Activated CD4-positive, alpha-beta T cell treated with anti-CD3 and anti-CD28 coated beads for 4 hours (primary cell): ENCODE results near the gene FTO.

ENCODE experiments used
- DNase-seq, 2 donors: peaks; one replicate each; pipeline ENCODE4 v3.0.0-alpha.2; 2020

The FTO gene

GRCh38 chr16:53974484-53975080, 270.6 kb downstream of the FTO start:
- no peak for DNase-seq

GRCh38 chr16:53980675-53981074, 276.7 kb downstream of the FTO start:
- no peak for DNase-seq

GRCh38 chr16:53982631-53983042, 278.7 kb downstream of the FTO start:
- DNase-seq = no peak

- DNase-seq = no peak
These were observed 281.0 kb downstream of the FTO start for GRCh38 chr16:53984936-53985335.

GRCh38 chr16:53985861-53986260, 281.9 kb downstream of the FTO start:
- DNase-seq = no peak

- no peak for DNase-seq
These were observed 282.8 kb downstream of the FTO start for GRCh38 chr16:53986793-53987192.

- DNase-seq = no peak
These were observed 284.2 kb downstream of the FTO start for GRCh38 chr16:53988136-53988535.

GRCh38 chr16:53989597-53989996, 285.6 kb downstream of the FTO start:
- DNase-seq = no peak

- DNase-seq = no peak
These were observed 287.9 kb downstream of the FTO start for GRCh38 chr16:53991754-53992378.

GRCh38 chr16:53995378-53995777, 291.4 kb downstream of the FTO start:
- no peak for DNase-seq

GRCh38 chr16:53996961-53997360, 293.0 kb downstream of the FTO start:
- DNase-seq = no peak

- no peak for DNase-seq
These were observed 294.3 kb downstream of the FTO start for GRCh38 chr16:53998024-53998810.

GRCh38 chr16:53998966-53999522, 295.1 kb downstream of the FTO start:
- DNase-seq = no peak

- no peak for DNase-seq
These were observed 295.9 kb downstream of the FTO start for GRCh38 chr16:53999841-54000240.

- DNase-seq = no peak
These were observed 296.4 kb downstream of the FTO start for GRCh38 chr16:54000361-54000760.

- DNase-seq = no peak
These were observed 302.7 kb downstream of the FTO start for GRCh38 chr16:54006693-54007092.

- no peak for DNase-seq
These were observed 303.5 kb downstream of the FTO start for GRCh38 chr16:54007504-54007903.

- DNase-seq = no peak
These were observed 305.7 kb downstream of the FTO start for GRCh38 chr16:54009464-54010176.

GRCh38 chr16:54015147-54015546, 311.2 kb downstream of the FTO start:
- DNase-seq = no peak

GRCh38 chr16:54022362-54022761, 318.4 kb downstream of the FTO start:
- DNase-seq = no peak

GRCh38 chr16:54026456-54026855, 322.5 kb downstream of the FTO start:
- no peak for DNase-seq

GRCh38 chr16:54027062-54027461, 323.1 kb downstream of the FTO start:
- no peak for DNase-seq

GRCh38 chr16:54027558-54027957, 323.6 kb downstream of the FTO start:
- no peak for DNase-seq
